Measurements from ENCODE around the gene JKAMP. TPM values are rescaled to one million over a fixed set of nuclear protein-coding genes. Genes with fewer than 3 reads are reported as not detected.

JKAMP gene
- total and polyA plus RNA-seq, 2 donors (not counting 3 experiments of a cell fraction or from before 2014, with no cell fraction given), result 30.8 to 160 TPM

GRCh38 chr14:59474172-59474571 lies 10.1 kb upstream of the JKAMP start:
- Histone ChIP-seq H4K20me1 (replicated peaks; ENCODE audit: control insufficient read depth, extremely low read depth, insufficient read depth, low read length) (no peaks in the 10 kb centered on the region), H3K36me3 (ENCODE audit: control insufficient read depth in 2 of 2, extremely low read depth in 1 of 2, insufficient read depth in 2 of 2, low read length in 2 of 2) (peaks cover 4 to 35% of the 10 kb centered on the region in 2 experiments), H3K27me3 (ENCODE audit: control insufficient read depth in 2 of 2, insufficient read depth in 2 of 2, low read length in 2 of 2) (no peaks in the 10 kb centered on the region), H3K27ac (ENCODE audit: insufficient read depth, low read depth, low read length) (no peak overlapping the region), H3K4me2 (ENCODE audit: insufficient read depth, low read length) (no peak overlapping the region), H3K9me1 (replicated peaks; ENCODE audit: control insufficient read depth, extremely low read depth, insufficient read depth, low read length) (no peaks in the 10 kb centered on the region), H3K4me1 (ENCODE audit: control insufficient read depth, extremely low read depth, insufficient read depth, low read length) (no peaks in the 10 kb centered on the region), H3K4me3 (replicated peaks in 1 of 3; ENCODE audit: insufficient read depth in 1 of 3, low read depth in 1 of 3, low read length in 3 of 3) (no peak overlapping the region), H3K9me3 (replicated peaks; ENCODE audit: control insufficient read depth, insufficient read depth, low read length) (no peaks in the 10 kb centered on the region), H2AFZ (ENCODE audit: low read depth, low read length) (no peak overlapping the region), H3K79me2 (ENCODE audit: control insufficient read depth, insufficient read depth, low read length) (peaks cover 8% of the 10 kb centered on the region), H3K9ac (replicated peaks; ENCODE audit: extremely low read depth, insufficient read depth, low read length) (no peak overlapping the region)
- POLR2A ChIA-PET, result no interaction called here
- DNase-seq (ENCODE audit: low read depth, low spot score) (no peak), FAIRE-seq (no peak)
- no peak for TF ChIP-seq EZH2 (IDR thresholded peaks at IDR 0.05; ENCODE audit: borderline replicate concordance, low read depth, low read length, severe bottlenecking)
- no peak for TF ChIP-seq GATA2 (IDR thresholded peaks at IDR 0.05; ENCODE audit: insufficient read depth, insufficient read length, low read depth, low read length)
- TF ChIP-seq POLR2A (IDR thresholded peaks at IDR 0.05; ENCODE audit: low read depth, low read length), result no peak
- no peak for TF ChIP-seq CTCF (IDR thresholded peaks at IDR 0.05; ENCODE audit: extremely low read depth in 1 of 2, insufficient read depth in 1 of 2, low read depth in 1 of 2, low read length in 2 of 2)
- no peak for TF ChIP-seq FOS (IDR thresholded peaks at IDR 0.05; ENCODE audit: borderline replicate concordance, insufficient read depth, low read length)
- TF ChIP-seq MAX (IDR thresholded peaks at IDR 0.05; ENCODE audit: insufficient read depth, insufficient read length), result no peak
- TF ChIP-seq MYC (IDR thresholded peaks at IDR 0.05; ENCODE audit: low read depth, low read length), result no peak
- no peak for TF ChIP-seq POLR2AphosphoS5 (IDR thresholded peaks at IDR 0.05; ENCODE audit: insufficient read depth, low read depth, low read length)
- no peak for TF ChIP-seq JUN (IDR thresholded peaks at IDR 0.05; ENCODE audit: borderline replicate concordance, insufficient read depth, insufficient read length, low read depth)
- BruUV-seq (replicated peaks), result no TSS peak
- intact Hi-C loops (cut with micrococcal nuclease) (no loop called here), dilution Hi-C loops (cut with MboI; ENCODE audit: extremely low pct_ligation_motif_present, low sequenced_read_pairs) (no loop called here)
- CTCF ChIA-PET, result interaction anchor here (0.6 to 3.9 kb wide), 4 partner anchors 9 to 344 kb away, joined by 3 to 24 read pairs (median 4); partner anchors contain the start of genes JKAMP and L3HYPDH

All from endothelial cell of umbilical vein (primary cell).